Gastrocnemius medialis (tissue), 4 donors: ENCODE results near the gene ZNF668. TPM values are rescaled to one million over a fixed set of nuclear protein-coding genes. Genes with fewer than 3 reads are reported as not detected.
A peak's percentile ranks its signal among the peaks of the same experiment; 100 is the strongest.

Source experiments
- ATAC-seq, 2 donors: fragments of 150-250 bp; one replicate each; pipeline ENCODE4 v1.9.1; 2016
- DNase-seq, 2 donors: peaks; one replicate each; pipeline ENCODE4 v3.0.0-alpha.2; 2019
- H3K27ac ChIP-seq, 4 donors: fragments of 200-600 bp; sonication (generic); 1 replicate in 1 of 4; 2 replicates in 3 of 4; pipeline ENCODE4 v1.5.1; 2016 to 2018; ENCODE audit warnings: mild to moderate bottlenecking in 2 of 4, moderate library complexity in 1 of 4
- H3K27me3 ChIP-seq, 3 donors: fragments of 200-600 bp; sonication (generic) in 2 of 3; 1 replicate in 1 of 3; 2 replicates in 2 of 3; pipeline versions ENCODE4 v1.5.1 to v1.6.0; 2016 to 2019; ENCODE audit warnings: mild to moderate bottlenecking in 1 of 3, moderate library complexity in 1 of 3
- H3K36me3 ChIP-seq, 2 donors: fragments of 200-600 bp; sonication (generic) in 1 of 2; one replicate each; pipeline ENCODE4 v1.5.1; 2017 to 2018
- H3K4me1 ChIP-seq, 2 donors: fragments of 200-600 bp; sonication (generic) in 1 of 2; one replicate each; pipeline ENCODE4 v1.5.1; 2016 to 2017; ENCODE audit warnings: mild to moderate bottlenecking in 2 of 2
- H3K4me3 ChIP-seq, 4 donors: fragments of 200-600 bp; sonication (generic) in 3 of 4; 1 replicate in 1 of 4; 2 replicates in 3 of 4; pipeline ENCODE4 v1.5.1; 2016 to 2019; ENCODE audit warnings: mild to moderate bottlenecking in 2 of 4
- H3K9me3 ChIP-seq, 3 donors: fragments of 200-600 bp; sonication (generic) in 2 of 3; 1 replicate in 1 of 3; 2 replicates in 2 of 3; pipeline ENCODE4 v1.5.1; 2016 to 2019
- POLR2A ChIP-seq, 2 donors: fragments of 450-650 bp; IDR thresholded peaks; one replicate each; pipeline ENCODE4 v1.6.1; 2017; ENCODE audit warnings: antibody characterized with exemption in 2 of 2, mild to moderate bottlenecking in 2 of 2, moderate library complexity in 2 of 2
- in situ Hi-C, 4 donors: fragments of 200-750 bp; cut with MboI; loops; one replicate each; pipeline versions ENCODE4 v1.15.0 to v1.8.0; 2017; ENCODE audit warnings: low sequenced_read_pairs in 4 of 4
- intact Hi-C: fragments of 100-400 bp; cut with DNase I; formaldehyde crosslinking; loops from one replicate; pipeline ENCODE4 v1.15.1; 2023; ENCODE audit warnings: low total_unique reads
- total RNA-seq, 4 donors: library from RNA; depleted of rRNA; stranded (reverse); fragments of >200 nt; gene quantifications; one replicate each; pipeline versions ENCODE4 v1.1.0 to v1.2.3, GENCODE V29; 2016
- TF ChIP-seq, protein P1 (sequence below), 5 experiments: fragments of 450-650 bp in 3 of 5; fragments of 200-600 bp in 2 of 5; sonication (generic) in 2 of 5; IDR thresholded peaks in 4 of 5; conservative IDR thresholded peaks in 1 of 5; 1 replicate in 4 of 5; 2 replicates in 1 of 5; pipeline ENCODE4 v1.5.1; 2016 to 2019; ENCODE audit warnings: antibody characterized with exemption in 5 of 5, mild to moderate bottlenecking in 3 of 5, moderate library complexity in 3 of 5

ZNF668 gene
- total RNA-seq, 4 donors from 2014 or later = 6.6 to 16.0 (median 11.0) TPM

DNA sequence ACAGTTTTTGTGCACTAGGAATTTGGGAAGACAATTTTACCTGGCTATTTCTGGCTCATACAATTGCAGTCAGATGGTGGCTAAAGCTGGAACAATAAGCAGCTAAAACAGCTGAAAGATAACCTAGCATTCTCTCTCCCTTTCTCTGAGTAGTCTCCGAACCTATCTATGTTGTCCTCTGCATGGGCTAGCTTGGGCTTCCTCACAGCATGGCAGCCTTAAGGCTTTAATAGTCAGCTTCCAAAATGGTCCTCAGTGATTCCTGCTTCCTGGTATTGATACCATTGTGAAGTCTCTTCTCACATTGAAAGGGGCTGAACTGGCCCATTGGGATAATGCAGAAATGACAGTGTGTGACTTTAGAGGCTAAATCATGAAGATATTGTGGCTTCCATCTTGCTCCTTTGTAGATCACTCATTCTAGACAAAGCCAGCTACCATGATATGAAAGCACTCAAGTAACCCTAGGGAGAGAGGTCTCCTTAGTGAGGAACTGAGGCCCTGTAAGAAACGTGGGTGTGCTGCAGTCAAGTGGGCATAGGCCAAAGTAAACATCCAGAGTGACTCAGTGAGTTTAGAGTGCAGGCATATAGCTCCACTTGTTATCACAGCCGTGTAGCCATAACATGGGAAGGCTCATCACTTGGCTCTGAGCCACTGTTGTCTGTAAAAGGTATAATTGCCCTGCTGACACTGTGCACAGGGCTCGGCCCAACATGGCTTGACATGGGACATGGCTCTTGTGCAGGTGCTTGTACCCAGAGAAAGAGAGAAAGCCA lies 26.0 kb upstream of the ZNF668 start:
- in situ Hi-C loops (loop anchor here in 3 of 4 donors (10.0 to 25.0 kb wide), 3 partner anchors 55 to 345 kb away; partner anchors contain the start of genes HSD3B7 (in 1 of the 3), PRSS36 (in 1 of the 3) and ZNF843 (in 1 of the 3)), intact Hi-C loops (no loop called here)

DNA sequence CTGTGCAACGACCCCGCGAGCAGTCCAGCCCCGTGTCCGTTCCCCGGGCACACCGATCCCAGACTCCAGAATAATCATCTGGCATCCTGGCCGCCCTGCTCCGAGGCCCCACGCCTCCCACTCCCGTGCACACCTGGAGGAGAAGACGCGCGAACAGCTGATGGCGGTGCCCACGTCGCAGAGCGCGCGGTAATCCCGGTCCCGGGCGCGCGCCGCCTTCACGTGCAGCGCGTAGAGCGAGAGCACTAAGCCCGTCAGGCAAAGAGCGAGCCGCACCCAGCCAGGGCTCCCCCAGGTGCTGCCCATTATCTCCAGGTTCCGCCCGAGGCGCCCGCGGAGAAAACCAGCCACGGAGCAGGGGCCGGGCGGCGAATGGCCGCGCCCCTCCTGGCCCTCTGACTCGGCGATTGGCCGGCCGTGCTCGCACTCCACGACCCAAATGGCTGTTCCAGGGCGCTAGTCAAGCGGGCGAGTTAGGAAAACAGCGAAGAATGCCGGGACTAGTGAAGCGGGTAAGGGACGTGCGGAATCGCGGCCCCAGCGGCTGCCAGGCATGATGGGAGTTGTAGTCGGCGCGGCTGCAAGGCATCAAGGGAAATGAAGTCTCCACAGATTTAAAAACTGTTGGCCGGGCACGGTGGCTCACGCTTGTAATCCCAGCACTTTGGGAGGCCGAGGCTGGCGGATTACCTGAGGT lies 20.5 kb upstream of the ZNF668 start, which contains the start of gene VKORC1:
TSS of gene VKORC1 (minus strand) at position 374 of the 697 bp plus-strand sequence. CDS start at position 306, 68 bp downstream.
- H3K4me1 ChIP-seq = peaks cover 8 to 13% of the 10 kb centered on the region in 2 donors
- DNase-seq (peak; percentile 95 to 96), ATAC-seq (peak; percentile 94 to 98)
- TF ChIP-seq POLR2A (IDR thresholded peaks at IDR 0.05) = peak; percentile 76 to 79
- TF ChIP-seq, protein P1, sequence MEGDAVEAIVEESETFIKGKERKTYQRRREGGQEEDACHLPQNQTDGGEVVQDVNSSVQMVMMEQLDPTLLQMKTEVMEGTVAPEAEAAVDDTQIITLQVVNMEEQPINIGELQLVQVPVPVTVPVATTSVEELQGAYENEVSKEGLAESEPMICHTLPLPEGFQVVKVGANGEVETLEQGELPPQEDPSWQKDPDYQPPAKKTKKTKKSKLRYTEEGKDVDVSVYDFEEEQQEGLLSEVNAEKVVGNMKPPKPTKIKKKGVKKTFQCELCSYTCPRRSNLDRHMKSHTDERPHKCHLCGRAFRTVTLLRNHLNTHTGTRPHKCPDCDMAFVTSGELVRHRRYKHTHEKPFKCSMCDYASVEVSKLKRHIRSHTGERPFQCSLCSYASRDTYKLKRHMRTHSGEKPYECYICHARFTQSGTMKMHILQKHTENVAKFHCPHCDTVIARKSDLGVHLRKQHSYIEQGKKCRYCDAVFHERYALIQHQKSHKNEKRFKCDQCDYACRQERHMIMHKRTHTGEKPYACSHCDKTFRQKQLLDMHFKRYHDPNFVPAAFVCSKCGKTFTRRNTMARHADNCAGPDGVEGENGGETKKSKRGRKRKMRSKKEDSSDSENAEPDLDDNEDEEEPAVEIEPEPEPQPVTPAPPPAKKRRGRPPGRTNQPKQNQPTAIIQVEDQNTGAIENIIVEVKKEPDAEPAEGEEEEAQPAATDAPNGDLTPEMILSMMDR (IDR thresholded peaks at IDR 0.05 in 4 of 5, conservative IDR thresholded peaks at IDR 0.05 in 1 of 5) = peak in 3 of 5 experiments; percentile 10 to 12 (median 11)
- in situ Hi-C loops = loop anchor here in 2 of 4 donors (10.0 to 25.0 kb wide), 2 partner anchors 60 to 107 kb away; partner anchors contain the start of genes HSD3B7 (in 1 of the 2) and PRSS36 (in 1 of the 2)
- H3K27ac ChIP-seq = peak within 1 kb of the TSS; percentile 88 to 94 (median 94)
- H3K27me3 ChIP-seq = no peaks in the 10 kb centered on the region
- intact Hi-C loops = loop anchor here (1.0 to 2.0 kb wide), 3 partner anchors 20 to 110 kb away; partner anchors contain the start of genes HSD3B7, ZNF646 and ZNF668
- H3K36me3 ChIP-seq = peaks cover 0 to 10% of the 10 kb centered on the region in 2 donors
- H3K9me3 ChIP-seq = no peaks in the 10 kb centered on the region
- H3K4me3 ChIP-seq = peak within 1 kb of the TSS; percentile 74 to 86 (median 77)

More for the DNA sequence above, 26.0 kb upstream of the ZNF668 start:
- no peaks in the 10 kb centered on the region for H3K36me3 ChIP-seq
- no peak overlapping the region for H3K27ac ChIP-seq
- no peaks in the 10 kb centered on the region for H3K4me1 ChIP-seq
- TF ChIP-seq POLR2A (IDR thresholded peaks at IDR 0.05) = no peak
- TF ChIP-seq, protein P1 (IDR thresholded peaks at IDR 0.05 in 4 of 5, conservative IDR thresholded peaks at IDR 0.05 in 1 of 5) = no peak
- no peak overlapping the region for H3K4me3 ChIP-seq
- H3K9me3 ChIP-seq = no peaks in the 10 kb centered on the region
- DNase-seq (no peak), ATAC-seq (no peak)
- H3K27me3 ChIP-seq = no peaks in the 10 kb centered on the region

DNA sequence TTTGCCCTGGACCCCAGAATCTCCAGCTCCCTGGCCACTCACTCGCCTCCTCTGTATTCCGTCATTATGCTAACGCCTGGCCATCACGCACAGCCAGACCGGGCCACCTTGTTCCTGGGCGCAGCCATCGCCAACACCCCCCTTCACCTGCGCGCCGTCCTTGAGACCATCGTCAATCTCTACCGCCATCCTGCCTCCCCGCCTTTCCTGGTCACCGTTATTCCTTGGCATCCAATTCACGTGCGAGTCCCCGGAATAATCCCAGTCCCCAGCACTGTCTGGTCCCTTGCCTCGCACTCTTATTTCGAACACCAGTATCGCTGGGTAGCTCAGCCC lies 20.0 kb upstream of the ZNF668 start:
- ATAC-seq = peak; percentile 11
- Histone ChIP-seq H3K36me3 (peaks cover 0 to 10% of the 10 kb centered on the region in 2 donors), H3K4me3 (peak overlapping the region; percentile 74 to 86 (median 77)), H3K27ac (peak overlapping the region; percentile 88 to 94 (median 94)), H3K9me3 (no peaks in the 10 kb centered on the region), H3K4me1 (peaks cover 8 to 13% of the 10 kb centered on the region in 2 donors), H3K27me3 (no peaks in the 10 kb centered on the region)
- in situ Hi-C loops = loop anchor here in 2 of 4 donors (10.0 to 25.0 kb wide), 2 partner anchors 61 to 107 kb away; partner anchors contain the start of genes HSD3B7 (in 1 of the 2) and PRSS36 (in 1 of the 2)
- TF ChIP-seq, protein P1 (IDR thresholded peaks at IDR 0.05 in 4 of 5, conservative IDR thresholded peaks at IDR 0.05 in 1 of 5) = no peak
- no peak for TF ChIP-seq POLR2A (IDR thresholded peaks at IDR 0.05)
- no peak for DNase-seq
- intact Hi-C loops = loop anchor here (1.0 to 2.0 kb wide), 3 partner anchors 20 to 109 kb away; partner anchors contain the start of genes HSD3B7, ZNF646 and ZNF668

DNA sequence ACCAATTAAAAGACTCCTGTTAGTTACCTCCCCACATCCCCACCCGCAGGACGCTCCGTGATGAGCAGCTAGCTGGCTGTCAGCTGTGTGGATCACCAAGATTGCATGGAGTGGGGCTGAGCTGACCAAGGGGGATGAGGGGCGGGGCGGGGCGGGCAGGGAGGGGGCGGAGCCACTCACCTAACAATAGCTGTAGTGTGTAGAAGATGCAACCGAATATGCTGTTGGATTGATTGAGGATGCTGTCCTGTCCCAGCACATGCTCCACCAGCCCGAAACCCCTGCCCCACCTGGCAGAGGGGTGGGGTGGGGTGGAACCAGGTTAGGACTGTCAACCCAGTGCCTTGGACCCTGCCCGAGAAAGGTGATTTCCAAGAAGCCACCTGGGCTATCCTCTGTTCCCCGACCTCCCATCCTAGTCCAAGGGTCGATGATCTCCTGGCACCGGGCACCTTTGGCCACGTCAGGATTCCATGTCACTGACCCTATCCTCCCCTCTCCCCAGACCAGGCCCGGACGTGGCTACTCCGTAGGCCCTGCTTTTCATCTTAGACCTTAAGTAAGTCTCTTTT lies 19.2 kb upstream of the ZNF668 start:
- Histone ChIP-seq H3K4me3 (peak overlapping the region in 3 of 4 donors; percentile 74 to 79 (median 75)), H3K4me1 (peaks cover 8 to 13% of the 10 kb centered on the region in 2 donors), H3K27me3 (no peaks in the 10 kb centered on the region), H3K9me3 (no peaks in the 10 kb centered on the region), H3K27ac (peak overlapping the region in 3 of 4 donors; percentile 88 to 94 (median 93)), H3K36me3 (peaks cover 0 to 10% of the 10 kb centered on the region in 2 donors)
- no peak for DNase-seq
- no peak for TF ChIP-seq POLR2A (IDR thresholded peaks at IDR 0.05)
- TF ChIP-seq, protein P1 (IDR thresholded peaks at IDR 0.05 in 4 of 5, conservative IDR thresholded peaks at IDR 0.05 in 1 of 5) = no peak
- ATAC-seq = no peak
- in situ Hi-C loops = loop anchor here in 2 of 4 donors (10.0 to 25.0 kb wide), 2 partner anchors 62 to 106 kb away; partner anchors contain the start of genes HSD3B7 (in 1 of the 2) and PRSS36 (in 1 of the 2)
- intact Hi-C loops = no loop called here
